Measurements from ENCODE around the gene SCNN1B.
A peak's percentile ranks its signal among the peaks of the same experiment; 100 is the strongest.
"Not testable (repeated sequence)": the region's sequence is repeated elsewhere in the genome, so short reads cannot be mapped to it uniquely, and the experiment has no call there.

The SCNN1B gene

GRCh38 chr16:23290189-23291062 lies 11.7 kb upstream of the SCNN1B start:
- no peak for FAIRE-seq
- DNase-seq (ENCODE audit: insufficient read length), result no peak
- no peak for TF ChIP-seq TAF1 (IDR thresholded peaks at IDR 0.05; ENCODE audit: borderline replicate concordance, low read depth, low read length)
- TF ChIP-seq POLR2A (IDR thresholded peaks at IDR 0.05; ENCODE audit: low read depth, low read length), result no peak
- no peak for TF ChIP-seq POLR2AphosphoS5 (IDR thresholded peaks at IDR 0.05; ENCODE audit: low read depth, low read length)

GRCh38 chr16:23293016-23293415 lies 9.1 kb upstream of the SCNN1B start:
- no peak for DNase-seq (ENCODE audit: insufficient read length)
- FAIRE-seq, result no peak
- no peak for TF ChIP-seq TAF1 (IDR thresholded peaks at IDR 0.05; ENCODE audit: borderline replicate concordance, low read depth, low read length)
- TF ChIP-seq POLR2A (IDR thresholded peaks at IDR 0.05; ENCODE audit: low read depth, low read length), result no peak
- TF ChIP-seq POLR2AphosphoS5 (IDR thresholded peaks at IDR 0.05; ENCODE audit: low read depth, low read length), result no peak

- DNase-seq (ENCODE audit: insufficient read length), result no peak
- TF ChIP-seq POLR2A (IDR thresholded peaks at IDR 0.05; ENCODE audit: low read depth, low read length) (no peak), POLR2AphosphoS5 (IDR thresholded peaks at IDR 0.05; ENCODE audit: low read depth, low read length) (no peak), TAF1 (IDR thresholded peaks at IDR 0.05; ENCODE audit: borderline replicate concordance, low read depth, low read length) (no peak)
- FAIRE-seq, result no peak
Observed at GRCh38 chr16:23294260-23294659, 7.8 kb upstream of the SCNN1B start.

DNA sequence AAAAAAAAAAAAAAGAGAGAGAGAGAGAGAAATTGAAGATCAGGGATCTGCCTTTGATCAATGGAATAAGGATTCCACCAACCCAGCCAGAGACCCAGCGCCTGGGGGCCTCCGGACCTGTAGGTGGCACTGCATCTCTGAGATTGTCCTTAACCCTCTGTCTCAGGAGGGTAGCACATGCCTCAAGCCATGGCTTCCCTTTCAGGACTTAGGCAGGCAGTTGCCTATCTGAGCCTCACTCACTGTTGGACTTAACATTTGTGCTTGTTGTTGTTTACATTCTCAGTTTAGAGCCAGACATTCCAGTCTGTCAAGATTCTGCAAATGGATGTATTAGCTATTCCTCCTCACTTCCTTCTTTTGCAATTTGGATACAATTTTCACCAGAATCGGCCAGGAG lies 5.1 kb upstream of the SCNN1B start:
- DNase-seq (ENCODE audit: insufficient read length) (peak; percentile 37), FAIRE-seq (no peak)
- TF ChIP-seq TAF1 (IDR thresholded peaks at IDR 0.05; ENCODE audit: borderline replicate concordance, low read depth, low read length) (no peak), POLR2A (IDR thresholded peaks at IDR 0.05; ENCODE audit: low read depth, low read length) (no peak), POLR2AphosphoS5 (IDR thresholded peaks at IDR 0.05; ENCODE audit: low read depth, low read length) (no peak)

- DNase-seq (ENCODE audit: insufficient read length) (no peak), FAIRE-seq (no peak)
- TF ChIP-seq TAF1 (IDR thresholded peaks at IDR 0.05; ENCODE audit: borderline replicate concordance, low read depth, low read length) (no peak), POLR2A (IDR thresholded peaks at IDR 0.05; ENCODE audit: low read depth, low read length) (no peak), POLR2AphosphoS5 (IDR thresholded peaks at IDR 0.05; ENCODE audit: low read depth, low read length) (no peak)
Observed at GRCh38 chr16:23298290-23298915, 3.7 kb upstream of the SCNN1B start.

GRCh38 chr16:23299815-23300214 lies 2.3 kb upstream of the SCNN1B start:
- not testable (repeated sequence) for FAIRE-seq; DNase-seq (ENCODE audit: insufficient read length)

- peak; percentile 9 for FAIRE-seq
- TF ChIP-seq POLR2A (IDR thresholded peaks at IDR 0.05; ENCODE audit: low read depth, low read length) (no peak), POLR2AphosphoS5 (IDR thresholded peaks at IDR 0.05; ENCODE audit: low read depth, low read length) (no peak), TAF1 (IDR thresholded peaks at IDR 0.05; ENCODE audit: borderline replicate concordance, low read depth, low read length) (no peak)
- no peak for DNase-seq (ENCODE audit: insufficient read length)
Observed at GRCh38 chr16:23301251-23302044, 654 bp upstream of the SCNN1B start.

- TF ChIP-seq POLR2A (IDR thresholded peaks at IDR 0.05; ENCODE audit: low read depth, low read length), result no peak
- no peak for TF ChIP-seq TAF1 (IDR thresholded peaks at IDR 0.05; ENCODE audit: borderline replicate concordance, low read depth, low read length)
- no peak for TF ChIP-seq POLR2AphosphoS5 (IDR thresholded peaks at IDR 0.05; ENCODE audit: low read depth, low read length)
Observed at GRCh38 chr16:23303685-23304084, 1.6 kb downstream of the SCNN1B start.

GRCh38 chr16:23304620-23305019 lies 2.5 kb downstream of the SCNN1B start:
- FAIRE-seq (no peak), DNase-seq (ENCODE audit: insufficient read length) (no peak)
- TF ChIP-seq POLR2AphosphoS5 (IDR thresholded peaks at IDR 0.05; ENCODE audit: low read depth, low read length), result no peak
- no peak for TF ChIP-seq POLR2A (IDR thresholded peaks at IDR 0.05; ENCODE audit: low read depth, low read length)
- no peak for TF ChIP-seq TAF1 (IDR thresholded peaks at IDR 0.05; ENCODE audit: borderline replicate concordance, low read depth, low read length)

More at GRCh38 chr16:23303685-23304084, 1.6 kb downstream of the SCNN1B start:
- FAIRE-seq (no peak), DNase-seq (ENCODE audit: insufficient read length) (no peak)

DNA sequence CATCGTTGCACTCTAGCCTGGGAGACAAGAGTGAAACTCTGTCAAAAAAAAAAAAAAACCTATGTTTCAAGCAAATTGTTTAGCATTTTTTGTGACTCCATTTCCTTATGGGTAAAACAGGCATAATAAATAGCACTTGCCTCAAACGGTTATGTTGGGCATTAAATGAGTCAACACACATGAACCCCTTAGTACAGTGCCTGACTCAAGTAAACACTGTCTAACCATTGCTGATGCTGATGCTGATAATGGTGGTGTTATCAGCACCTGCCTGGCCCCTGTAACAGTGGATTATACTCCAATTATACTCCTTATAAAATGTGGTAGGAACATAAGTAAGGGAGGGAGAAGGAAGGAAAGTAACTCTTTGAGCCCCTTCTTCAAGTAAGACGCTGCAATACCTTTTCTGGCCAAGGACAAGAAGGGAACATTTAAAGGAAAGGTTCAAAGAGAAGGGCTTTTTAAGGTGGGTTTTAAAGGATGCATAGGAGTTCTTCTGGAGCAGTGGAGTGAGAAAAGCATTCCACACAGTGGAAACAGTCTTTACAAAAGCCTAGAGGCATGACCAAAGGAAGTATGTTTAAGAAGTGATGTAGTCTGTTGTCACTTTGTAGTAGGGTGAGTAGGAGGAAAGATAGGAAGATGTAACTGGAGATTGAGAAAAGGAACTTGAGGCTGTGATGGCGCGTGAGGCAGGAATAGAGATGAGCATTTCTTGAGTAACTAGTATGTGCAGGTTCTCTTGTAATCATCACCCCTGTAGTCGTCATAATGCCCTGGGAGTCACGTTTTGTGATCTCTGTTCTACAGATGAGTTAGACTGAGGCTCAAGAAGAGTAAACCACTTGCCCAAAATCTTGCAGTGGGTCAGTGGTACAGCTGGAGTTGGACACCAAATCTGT lies 4.3 kb downstream of the SCNN1B start:
- FAIRE-seq (no peak), DNase-seq (ENCODE audit: insufficient read length) (no peak)
- TF ChIP-seq POLR2A (IDR thresholded peaks at IDR 0.05; ENCODE audit: low read depth, low read length) (no peak), TAF1 (IDR thresholded peaks at IDR 0.05; ENCODE audit: borderline replicate concordance, low read depth, low read length) (no peak), POLR2AphosphoS5 (IDR thresholded peaks at IDR 0.05; ENCODE audit: low read depth, low read length) (no peak)

- TF ChIP-seq TAF1 (IDR thresholded peaks at IDR 0.05; ENCODE audit: borderline replicate concordance, low read depth, low read length) (no peak), POLR2AphosphoS5 (IDR thresholded peaks at IDR 0.05; ENCODE audit: low read depth, low read length) (no peak), POLR2A (IDR thresholded peaks at IDR 0.05; ENCODE audit: low read depth, low read length) (no peak)
- FAIRE-seq (no peak), DNase-seq (ENCODE audit: insufficient read length) (no peak)
Observed at GRCh38 chr16:23310217-23310616, 8.1 kb downstream of the SCNN1B start.

Data from GM12892 (cell line).